Mesothelial cell of epicardium (in vitro differentiated cells): ENCODE data around the gene RMI2. TPM values are rescaled to one million over a fixed set of nuclear protein-coding genes. Genes with fewer than 3 reads are reported as not detected.

Source experiments
- DNase-seq, 2 experiments: peaks; one replicate each; pipeline ENCODE4 v3.0.0; 2021; ENCODE audit warnings: low spot score in 2 of 2; ENCODE audit not compliant: unreplicated experiment in 2 of 2
- H3K27ac Mint-ChIP-seq: 2 replicates; pipeline ENCODE4 v1.8.0; 2021; ENCODE audit warnings: mixed read lengths
- H3K27me3 Mint-ChIP-seq: 2 replicates; pipeline ENCODE4 v1.8.0; 2021; ENCODE audit warnings: low read depth, mixed read lengths
- H3K36me3 Mint-ChIP-seq: 2 replicates; pipeline ENCODE4 v1.8.0; 2021; ENCODE audit warnings: mixed read lengths
- H3K4me1 Mint-ChIP-seq: 2 replicates; pipeline ENCODE4 v1.8.0; 2021; ENCODE audit warnings: mixed read lengths
- H3K4me3 Mint-ChIP-seq: 2 replicates; pipeline ENCODE4 v1.8.0; 2021; ENCODE audit warnings: mild to moderate bottlenecking, moderate library complexity, mixed read lengths
- H3K9me3 Mint-ChIP-seq: 2 replicates; pipeline ENCODE4 v1.8.0; 2021; ENCODE audit warnings: mixed read lengths
- CTCF ChIP-seq: fragments of 200-600 bp; sonication (generic); IDR thresholded peaks from one replicate; pipeline ENCODE4 v1.5.0; 2021; ENCODE audit warnings: antibody characterized with exemption; ENCODE audit not compliant: unreplicated experiment
- total RNA-seq: library from RNA; stranded (reverse); gene quantifications from 3 replicates; pipeline ENCODE4 v1.2.1, GENCODE V29; 2021

The RMI2 gene
- total RNA-seq, 1 donor from 2014 or later = 22.4 TPM

- H3K4me3 Mint-ChIP-seq = no peak overlapping the region
- TF ChIP-seq CTCF = no peak
- peaks cover 6% of the 10 kb centered on the region for H3K36me3 Mint-ChIP-seq
- H3K4me1 Mint-ChIP-seq = peaks cover 25% of the 10 kb centered on the region
- H3K27me3 Mint-ChIP-seq = no peaks in the 10 kb centered on the region
- peaks cover 5% of the 10 kb centered on the region for H3K9me3 Mint-ChIP-seq
- no peak overlapping the region for H3K27ac Mint-ChIP-seq
- no peak for DNase-seq
Observed at GRCh38 chr16:11319529-11320146, 25.6 kb upstream of the RMI2 start.

GRCh38 chr16:11320170-11320569 is 25.1 kb upstream of the RMI2 start:
- Mint-ChIP-seq H3K36me3 (peaks cover 6% of the 10 kb centered on the region), H3K9me3 (peaks cover 5% of the 10 kb centered on the region), H3K4me1 (peaks cover 20% of the 10 kb centered on the region), H3K27ac (no peak overlapping the region), H3K4me3 (no peak overlapping the region), H3K27me3 (no peaks in the 10 kb centered on the region)
- no peak for DNase-seq
- no peak for TF ChIP-seq CTCF

DNA sequence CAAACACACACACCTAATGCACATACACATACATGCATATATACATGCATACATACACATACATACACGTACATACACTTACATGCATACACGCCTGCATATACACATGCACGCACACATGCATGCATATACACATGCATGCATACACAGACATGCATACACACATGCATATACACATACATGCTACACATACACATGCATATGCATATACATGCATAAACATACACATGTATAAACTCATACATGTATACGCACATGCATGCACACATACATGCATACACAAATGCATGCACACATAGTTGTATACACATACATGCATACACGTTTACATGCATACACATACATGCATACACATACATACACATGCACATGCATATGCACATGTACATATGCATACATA is 23.6 kb upstream of the RMI2 start:
- H3K36me3 Mint-ChIP-seq = peaks cover 6% of the 10 kb centered on the region
- peaks cover 5% of the 10 kb centered on the region for H3K9me3 Mint-ChIP-seq
- TF ChIP-seq CTCF = no peak
- peaks cover 9% of the 10 kb centered on the region for H3K4me1 Mint-ChIP-seq
- no peaks in the 10 kb centered on the region for H3K27me3 Mint-ChIP-seq
- no peak overlapping the region for H3K27ac Mint-ChIP-seq
- H3K4me3 Mint-ChIP-seq = no peak overlapping the region
- no peak for DNase-seq

GRCh38 chr16:11322823-11323222 is 22.4 kb upstream of the RMI2 start:
- peaks cover 7% of the 10 kb centered on the region for H3K4me1 Mint-ChIP-seq
- no peak overlapping the region for H3K4me3 Mint-ChIP-seq
- no peak for DNase-seq
- H3K9me3 Mint-ChIP-seq = peaks cover 5% of the 10 kb centered on the region
- H3K27ac Mint-ChIP-seq = no peak overlapping the region
- TF ChIP-seq CTCF = no peak
- peaks cover 8% of the 10 kb centered on the region for H3K36me3 Mint-ChIP-seq
- no peaks in the 10 kb centered on the region for H3K27me3 Mint-ChIP-seq

DNA sequence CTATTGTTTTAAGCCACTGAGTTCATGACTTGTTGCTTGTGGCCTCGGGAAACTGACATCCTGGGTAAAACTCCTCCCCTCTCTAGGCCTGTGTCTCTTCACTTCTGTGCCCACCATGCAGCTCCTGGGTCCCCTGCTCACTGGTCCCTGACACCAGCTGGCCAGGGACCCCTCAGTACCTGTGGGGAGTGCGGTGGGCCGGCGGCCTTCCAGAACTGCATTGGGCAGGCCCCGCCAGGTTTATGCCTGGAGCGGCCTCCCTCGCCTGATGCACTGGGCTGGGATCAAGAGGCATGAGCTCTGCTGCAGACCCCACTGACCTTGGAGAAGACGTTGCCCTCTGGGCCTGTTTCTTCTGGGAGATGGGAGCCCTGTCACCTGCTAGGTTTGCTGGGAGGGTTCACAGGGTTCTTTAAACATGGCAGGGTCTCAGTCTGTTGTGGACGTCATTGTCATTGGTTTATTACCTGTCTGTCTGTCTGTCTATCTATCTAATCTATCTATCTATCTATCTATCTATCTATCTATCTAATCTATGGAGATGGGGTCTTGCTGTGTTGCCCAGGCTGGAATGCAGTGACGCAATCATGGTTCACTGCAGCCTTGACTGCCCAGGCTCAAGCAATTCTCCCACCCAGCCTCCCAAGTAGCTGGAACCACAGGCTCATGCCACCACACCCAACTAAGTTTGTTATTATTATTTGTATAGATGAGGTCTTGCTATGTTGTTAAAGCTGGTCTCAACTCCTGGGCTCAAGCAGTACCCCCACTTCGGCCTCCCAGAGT is 21.5 kb upstream of the RMI2 start:
- Mint-ChIP-seq H3K27ac (no peak overlapping the region), H3K4me3 (no peak overlapping the region), H3K4me1 (peaks cover 12% of the 10 kb centered on the region), H3K36me3 (peaks cover 7% of the 10 kb centered on the region), H3K27me3 (no peaks in the 10 kb centered on the region), H3K9me3 (peaks cover 1% of the 10 kb centered on the region)
- TF ChIP-seq CTCF = no peak
- no peak for DNase-seq
